GM10266 (cell line): Measurements from ENCODE around the gene RIC1.
"Not testable (repeated sequence)": the region's sequence is repeated elsewhere in the genome, so short reads cannot be mapped to it uniquely, and the experiment has no call there.

Source experiments
- DNase-seq: peaks from one replicate; pipeline ENCODE4 v3.0.0; 2012; ENCODE audit errors: extremely low spot score
- TF ChIP-seq, protein P1 (sequence below): IDR thresholded peaks from 2 replicates; pipeline ENCODE4 v1.5.1; 2012; ENCODE audit warnings: mild to moderate bottlenecking, low read depth; ENCODE audit not compliant: control insufficient read depth, insufficient read depth; ENCODE audit errors: missing control alignments

Gene RIC1

DNA sequence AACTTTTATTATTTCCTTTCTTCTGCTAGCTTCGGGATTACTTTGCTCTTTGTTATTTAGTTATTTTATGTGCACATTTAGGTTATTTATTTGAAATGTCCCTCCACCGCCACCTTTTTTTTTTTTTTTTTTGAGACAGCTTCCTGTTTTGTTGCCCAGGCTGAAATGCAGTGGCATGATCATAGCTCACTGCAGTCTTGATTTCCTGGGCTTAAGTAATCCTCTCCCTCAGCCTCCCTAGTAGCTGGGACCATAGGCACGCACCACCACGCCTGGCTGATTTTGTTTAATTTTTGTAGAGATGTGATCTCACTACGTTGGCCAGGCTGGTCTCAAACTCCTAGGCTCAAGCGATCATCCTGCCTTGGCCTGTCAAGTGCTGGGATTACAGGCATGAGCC is 38.5 kb downstream of the RIC1 start:
- TF ChIP-seq, protein P1, sequence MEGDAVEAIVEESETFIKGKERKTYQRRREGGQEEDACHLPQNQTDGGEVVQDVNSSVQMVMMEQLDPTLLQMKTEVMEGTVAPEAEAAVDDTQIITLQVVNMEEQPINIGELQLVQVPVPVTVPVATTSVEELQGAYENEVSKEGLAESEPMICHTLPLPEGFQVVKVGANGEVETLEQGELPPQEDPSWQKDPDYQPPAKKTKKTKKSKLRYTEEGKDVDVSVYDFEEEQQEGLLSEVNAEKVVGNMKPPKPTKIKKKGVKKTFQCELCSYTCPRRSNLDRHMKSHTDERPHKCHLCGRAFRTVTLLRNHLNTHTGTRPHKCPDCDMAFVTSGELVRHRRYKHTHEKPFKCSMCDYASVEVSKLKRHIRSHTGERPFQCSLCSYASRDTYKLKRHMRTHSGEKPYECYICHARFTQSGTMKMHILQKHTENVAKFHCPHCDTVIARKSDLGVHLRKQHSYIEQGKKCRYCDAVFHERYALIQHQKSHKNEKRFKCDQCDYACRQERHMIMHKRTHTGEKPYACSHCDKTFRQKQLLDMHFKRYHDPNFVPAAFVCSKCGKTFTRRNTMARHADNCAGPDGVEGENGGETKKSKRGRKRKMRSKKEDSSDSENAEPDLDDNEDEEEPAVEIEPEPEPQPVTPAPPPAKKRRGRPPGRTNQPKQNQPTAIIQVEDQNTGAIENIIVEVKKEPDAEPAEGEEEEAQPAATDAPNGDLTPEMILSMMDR, result no peak
- DNase-seq, result no peak

DNA sequence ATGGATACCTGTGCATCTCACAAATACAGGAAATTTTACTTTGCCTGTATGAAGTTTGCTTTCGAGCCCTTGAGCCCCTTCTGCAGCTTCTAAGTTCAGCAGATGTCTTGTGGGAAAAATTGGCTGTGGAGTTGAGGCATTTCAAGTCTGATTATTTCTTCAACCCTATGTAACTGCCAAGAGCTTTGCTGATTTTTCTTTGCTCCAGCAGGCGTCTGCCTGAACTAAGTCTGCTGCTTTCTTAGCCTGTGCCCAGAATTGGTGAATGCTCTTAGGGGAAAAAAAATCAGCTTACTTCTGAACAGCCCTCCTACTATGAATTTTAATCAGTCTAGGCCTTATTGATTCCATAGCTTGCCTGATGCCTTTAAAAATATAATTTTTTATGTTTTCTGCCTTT is 41.2 kb downstream of the RIC1 start:
- no peak for DNase-seq
- TF ChIP-seq, protein P1, result no peak

DNA sequence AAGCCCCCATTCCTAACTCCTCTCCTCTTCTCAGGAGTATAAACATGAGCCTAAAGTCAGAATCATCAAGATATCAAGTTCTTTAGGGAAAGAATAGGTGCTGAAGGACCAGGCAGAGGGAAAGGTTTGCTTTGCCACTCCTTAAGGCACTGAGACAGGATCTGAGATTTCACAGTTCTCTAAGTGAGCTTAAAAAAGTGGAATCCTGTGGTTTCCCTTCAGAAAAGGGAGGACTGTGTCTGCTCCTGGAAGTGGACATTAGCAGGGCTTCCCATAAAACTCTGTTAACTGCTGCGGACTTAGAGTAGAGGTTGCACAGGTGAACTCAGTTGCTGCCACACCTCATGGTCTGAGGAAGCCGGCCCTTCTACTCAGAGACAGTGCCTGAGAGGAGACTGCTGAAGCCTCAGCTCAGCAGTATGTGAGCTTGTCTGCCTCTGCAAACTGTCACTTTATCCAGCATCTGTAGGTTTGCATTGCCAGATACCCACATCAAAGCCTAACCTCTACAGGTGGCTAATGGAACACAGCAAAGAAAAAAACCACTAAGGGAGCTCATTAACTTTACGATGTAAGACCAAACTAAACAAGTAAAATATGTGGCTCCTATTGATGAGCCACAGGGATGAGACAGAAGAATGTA is 42.9 kb downstream of the RIC1 start:
- no peak for DNase-seq
- TF ChIP-seq, protein P1, result no peak

DNA sequence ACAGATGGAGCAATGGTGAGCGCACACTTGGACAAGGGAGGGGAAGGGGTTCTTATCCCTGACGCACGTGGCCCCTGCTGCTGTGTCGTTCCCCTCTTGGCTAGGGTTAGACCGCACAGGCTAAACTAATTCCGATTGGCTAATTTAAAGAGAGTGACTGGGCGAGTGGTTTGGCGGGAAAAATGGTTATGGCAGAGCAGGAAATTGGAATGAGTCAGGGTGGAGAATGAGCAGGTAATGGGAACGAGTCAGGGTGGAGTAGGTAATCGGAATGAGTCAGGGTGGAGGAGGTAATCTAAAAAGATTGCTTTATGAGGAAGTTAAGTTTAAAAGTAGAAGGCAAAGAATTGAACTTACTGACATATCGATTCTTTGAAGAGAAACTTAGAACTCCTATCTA is 46.1 kb downstream of the RIC1 start:
- not testable (repeated sequence) for DNase-seq

DNA sequence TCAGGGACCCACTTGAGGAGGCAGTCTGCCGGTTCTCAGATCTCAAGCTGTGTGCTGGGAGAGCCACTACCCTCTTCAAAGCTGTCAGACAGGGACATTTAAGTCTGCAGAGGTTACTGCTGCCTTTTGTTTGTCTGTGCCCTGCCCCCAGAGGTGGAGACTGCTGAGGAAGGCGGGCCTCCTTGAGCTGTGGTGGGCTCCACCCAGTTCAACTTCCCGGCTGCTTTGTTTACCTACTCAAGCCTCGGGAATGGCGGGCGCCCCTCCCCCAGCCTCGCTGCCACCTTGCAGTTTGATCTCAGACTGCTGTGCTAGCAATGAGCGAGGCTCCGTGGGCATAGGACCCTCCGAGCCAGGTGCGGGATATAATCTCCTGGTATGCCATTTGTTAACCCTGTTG is 54.7 kb downstream of the RIC1 start:
- not testable (repeated sequence) for DNase-seq

DNA sequence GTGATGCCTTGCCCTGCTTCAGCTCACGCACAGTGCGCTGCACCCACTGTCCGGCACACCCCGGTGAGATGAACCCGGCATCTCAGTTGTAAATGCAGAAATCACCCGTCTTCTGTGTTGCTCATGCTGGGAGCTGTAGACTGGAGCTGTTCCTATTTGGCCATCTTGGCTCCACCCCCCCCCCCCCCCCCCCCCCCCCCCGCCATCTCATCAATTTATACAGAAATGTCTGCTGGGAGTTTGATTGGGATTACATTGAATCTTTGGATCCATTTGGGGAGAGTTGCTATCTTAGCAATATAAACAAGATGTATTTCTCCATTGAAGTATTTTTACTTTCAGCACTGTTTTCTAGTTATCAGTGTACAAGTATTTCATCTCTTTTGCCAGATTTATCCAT is 55.2 kb downstream of the RIC1 start:
- no peak for DNase-seq
- TF ChIP-seq, protein P1, result no peak

DNA sequence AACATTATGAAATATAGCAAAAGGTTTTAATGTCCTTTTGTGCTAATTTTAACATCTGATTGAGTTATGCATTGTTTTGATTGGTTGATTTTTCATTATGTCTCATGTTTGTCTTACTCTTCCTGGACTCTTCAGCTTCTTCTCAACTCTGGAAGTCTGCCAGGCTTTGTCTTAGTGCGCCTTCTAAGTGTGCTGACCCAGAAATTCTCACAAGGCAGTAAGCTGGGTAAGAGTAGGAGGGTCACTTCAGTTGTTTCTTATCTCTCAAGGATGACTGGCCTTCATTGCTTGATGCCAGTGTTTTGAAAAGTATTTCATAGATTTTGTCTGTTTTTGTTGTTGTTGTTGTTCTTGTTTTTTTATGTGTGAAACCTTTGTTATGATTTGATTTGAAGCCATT is 59.2 kb downstream of the RIC1 start:
- no peak for DNase-seq
- TF ChIP-seq, protein P1, result no peak

DNA sequence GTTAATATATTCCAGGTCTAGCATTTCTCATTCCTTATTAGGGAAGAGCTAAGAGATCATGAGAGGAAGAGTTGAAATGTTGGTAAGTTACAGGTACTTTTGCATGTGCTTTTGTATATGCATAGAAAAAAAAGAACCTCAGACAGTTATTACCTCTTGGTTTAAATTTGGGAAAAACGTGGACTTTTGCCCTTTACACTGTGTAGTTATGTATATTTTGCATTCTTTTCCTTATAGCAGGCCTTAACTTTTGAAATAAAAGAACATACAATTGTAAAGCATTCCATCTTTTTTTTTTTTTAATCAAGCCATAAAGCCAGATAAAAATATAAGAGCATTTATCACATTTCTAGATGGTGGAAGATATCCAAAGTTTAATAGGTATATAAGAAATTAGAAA is 61.4 kb downstream of the RIC1 start:
- TF ChIP-seq, protein P1, result no peak
- no peak for DNase-seq
